Gastroesophageal sphincter (tissue), 3 donors: ENCODE data around the gene ICOS.

Source experiments
- EP300 ChIP-seq: sonication (generic); formaldehyde crosslinking; IDR thresholded peaks from one replicate; pipeline ENCODE4 v1.6.1; 2017; ENCODE audit warnings: antibody characterized with exemption, mild to moderate bottlenecking
- POLR2AphosphoS5 ChIP-seq: sonication (generic); formaldehyde crosslinking; IDR thresholded peaks from one replicate; pipeline ENCODE4 v1.6.1; 2017; ENCODE audit warnings: antibody characterized with exemption
- TF ChIP-seq, protein P1 (sequence below), 4 experiments: fragments of 200-600 bp in 2 of 4; fragments of 450-650 bp in 2 of 4; sonication (generic) in 1 of 4; IDR thresholded peaks; one replicate each; pipeline ENCODE4 v1.5.1; 2017 to 2019; ENCODE audit warnings: antibody characterized with exemption in 4 of 4, mild to moderate bottlenecking in 2 of 4, moderate library complexity in 2 of 4

DNA sequence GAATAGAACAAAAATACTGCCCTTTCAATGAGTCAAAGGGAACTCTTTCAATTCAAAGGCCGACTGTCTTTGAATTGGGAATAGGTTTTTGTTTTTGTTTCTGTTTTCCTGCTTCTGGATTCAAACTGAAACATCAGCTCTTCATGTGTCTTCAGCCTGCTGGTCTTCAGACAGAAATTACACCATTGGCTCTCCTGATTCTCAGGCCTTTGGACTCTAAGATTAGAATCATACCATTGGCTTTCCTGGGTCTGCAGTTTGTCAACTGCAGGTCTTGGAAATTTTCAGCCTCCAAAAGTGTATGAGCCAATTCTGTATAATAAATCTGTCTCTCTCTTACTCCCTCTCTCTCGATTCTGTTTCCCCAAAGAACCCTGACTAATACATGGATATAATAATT, 37.9 kb upstream of the ICOS start:
- no peak for TF ChIP-seq POLR2AphosphoS5
- TF ChIP-seq, protein P1, sequence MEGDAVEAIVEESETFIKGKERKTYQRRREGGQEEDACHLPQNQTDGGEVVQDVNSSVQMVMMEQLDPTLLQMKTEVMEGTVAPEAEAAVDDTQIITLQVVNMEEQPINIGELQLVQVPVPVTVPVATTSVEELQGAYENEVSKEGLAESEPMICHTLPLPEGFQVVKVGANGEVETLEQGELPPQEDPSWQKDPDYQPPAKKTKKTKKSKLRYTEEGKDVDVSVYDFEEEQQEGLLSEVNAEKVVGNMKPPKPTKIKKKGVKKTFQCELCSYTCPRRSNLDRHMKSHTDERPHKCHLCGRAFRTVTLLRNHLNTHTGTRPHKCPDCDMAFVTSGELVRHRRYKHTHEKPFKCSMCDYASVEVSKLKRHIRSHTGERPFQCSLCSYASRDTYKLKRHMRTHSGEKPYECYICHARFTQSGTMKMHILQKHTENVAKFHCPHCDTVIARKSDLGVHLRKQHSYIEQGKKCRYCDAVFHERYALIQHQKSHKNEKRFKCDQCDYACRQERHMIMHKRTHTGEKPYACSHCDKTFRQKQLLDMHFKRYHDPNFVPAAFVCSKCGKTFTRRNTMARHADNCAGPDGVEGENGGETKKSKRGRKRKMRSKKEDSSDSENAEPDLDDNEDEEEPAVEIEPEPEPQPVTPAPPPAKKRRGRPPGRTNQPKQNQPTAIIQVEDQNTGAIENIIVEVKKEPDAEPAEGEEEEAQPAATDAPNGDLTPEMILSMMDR (IDR thresholded peaks at IDR 0.05), result no peak
- no peak for TF ChIP-seq EP300
